ENCODE measurements around the gene TCEA2. TPM values are rescaled to one million over a fixed set of nuclear protein-coding genes. Genes with fewer than 3 reads are reported as not detected.

Gene TCEA2
- polyA plus RNA-seq, 1 donor from 2014 or later, result 87.7 TPM

DNA sequence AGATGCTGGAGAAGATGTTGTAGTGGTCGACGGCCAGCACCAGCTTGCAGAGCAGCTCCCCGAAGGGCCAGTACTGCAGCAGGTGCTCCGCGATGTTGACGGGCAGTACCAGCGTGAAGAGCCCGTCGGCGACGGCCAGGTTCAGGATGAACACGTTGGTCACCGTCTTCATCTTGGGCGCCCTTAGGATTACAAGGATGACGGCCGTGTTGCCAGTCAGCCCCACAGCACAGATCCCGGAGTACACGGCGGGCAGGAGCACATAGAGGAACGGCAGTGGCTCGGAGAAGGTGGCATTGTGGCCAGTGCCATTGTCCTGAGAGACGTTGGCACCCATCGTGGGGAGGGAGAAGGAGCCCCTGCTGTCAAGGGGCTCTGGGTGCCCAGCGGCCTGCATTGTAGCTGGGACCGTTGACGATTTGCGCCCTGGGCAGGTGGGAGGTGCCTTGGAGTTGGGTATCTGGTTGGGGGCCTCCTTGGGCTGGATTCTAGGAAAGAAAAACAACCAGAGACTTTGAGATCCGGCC lies 43.5 kb downstream of the TCEA2 start:
- Histone ChIP-seq H3K9ac (ENCODE audit: low read length) (no peak overlapping the region), H4K20me1 (ENCODE audit: insufficient read depth) (no peaks in the 10 kb centered on the region), H3K27me3 (ENCODE audit: insufficient read depth, low read depth, low read length) (no peaks in the 10 kb centered on the region), H3K9me3 (ENCODE audit: low read length) (no peaks in the 10 kb centered on the region), H3F3A (ENCODE audit: insufficient read depth, low read length, poor library complexity, severe bottlenecking) (no peaks in the 10 kb centered on the region), H3K4me2 (ENCODE audit: low read length) (no peak overlapping the region), H3K36me3 (ENCODE audit: insufficient read depth, low read length) (no peaks in the 10 kb centered on the region), H3K4me3 (ENCODE audit: low read length) (no peak overlapping the region), H3K9me2 (ENCODE audit: insufficient read depth, low read length) (no peaks in the 10 kb centered on the region), H3K27ac (ENCODE audit: low read length) (no peak overlapping the region), H2AFZ (ENCODE audit: low read depth, low read length) (no peak overlapping the region), H3K79me2 (replicated peaks; ENCODE audit: insufficient read depth, low read length) (no peaks in the 10 kb centered on the region)
- no peak for TF ChIP-seq REST (IDR thresholded peaks at IDR 0.05; ENCODE audit: borderline replicate concordance)
- TF ChIP-seq, protein P1, sequence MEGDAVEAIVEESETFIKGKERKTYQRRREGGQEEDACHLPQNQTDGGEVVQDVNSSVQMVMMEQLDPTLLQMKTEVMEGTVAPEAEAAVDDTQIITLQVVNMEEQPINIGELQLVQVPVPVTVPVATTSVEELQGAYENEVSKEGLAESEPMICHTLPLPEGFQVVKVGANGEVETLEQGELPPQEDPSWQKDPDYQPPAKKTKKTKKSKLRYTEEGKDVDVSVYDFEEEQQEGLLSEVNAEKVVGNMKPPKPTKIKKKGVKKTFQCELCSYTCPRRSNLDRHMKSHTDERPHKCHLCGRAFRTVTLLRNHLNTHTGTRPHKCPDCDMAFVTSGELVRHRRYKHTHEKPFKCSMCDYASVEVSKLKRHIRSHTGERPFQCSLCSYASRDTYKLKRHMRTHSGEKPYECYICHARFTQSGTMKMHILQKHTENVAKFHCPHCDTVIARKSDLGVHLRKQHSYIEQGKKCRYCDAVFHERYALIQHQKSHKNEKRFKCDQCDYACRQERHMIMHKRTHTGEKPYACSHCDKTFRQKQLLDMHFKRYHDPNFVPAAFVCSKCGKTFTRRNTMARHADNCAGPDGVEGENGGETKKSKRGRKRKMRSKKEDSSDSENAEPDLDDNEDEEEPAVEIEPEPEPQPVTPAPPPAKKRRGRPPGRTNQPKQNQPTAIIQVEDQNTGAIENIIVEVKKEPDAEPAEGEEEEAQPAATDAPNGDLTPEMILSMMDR (IDR thresholded peaks at IDR 0.05; ENCODE audit: poor library complexity, severe bottlenecking), result no peak
- no peak for TF ChIP-seq EZH2 (IDR thresholded peaks at IDR 0.05; ENCODE audit: borderline replicate concordance, insufficient read depth, low read length, poor library complexity, severe bottlenecking)
- no peak for TF ChIP-seq POLR2AphosphoS5 (IDR thresholded peaks at IDR 0.05)
- TF ChIP-seq MXI1 (conservative IDR thresholded peaks at IDR 0.05; ENCODE audit: poor library complexity, severe bottlenecking), result no peak
- TF ChIP-seq EP300 (conservative IDR thresholded peaks at IDR 0.05; ENCODE audit: poor library complexity, severe bottlenecking), result no peak
- TF ChIP-seq SMC3 (conservative IDR thresholded peaks at IDR 0.05; ENCODE audit: poor library complexity), result no peak
- no peak for TF ChIP-seq RAD21 (conservative IDR thresholded peaks at IDR 0.05)
- no peak for TF ChIP-seq TAF1 (IDR thresholded peaks at IDR 0.05; ENCODE audit: low read depth)

DNA sequence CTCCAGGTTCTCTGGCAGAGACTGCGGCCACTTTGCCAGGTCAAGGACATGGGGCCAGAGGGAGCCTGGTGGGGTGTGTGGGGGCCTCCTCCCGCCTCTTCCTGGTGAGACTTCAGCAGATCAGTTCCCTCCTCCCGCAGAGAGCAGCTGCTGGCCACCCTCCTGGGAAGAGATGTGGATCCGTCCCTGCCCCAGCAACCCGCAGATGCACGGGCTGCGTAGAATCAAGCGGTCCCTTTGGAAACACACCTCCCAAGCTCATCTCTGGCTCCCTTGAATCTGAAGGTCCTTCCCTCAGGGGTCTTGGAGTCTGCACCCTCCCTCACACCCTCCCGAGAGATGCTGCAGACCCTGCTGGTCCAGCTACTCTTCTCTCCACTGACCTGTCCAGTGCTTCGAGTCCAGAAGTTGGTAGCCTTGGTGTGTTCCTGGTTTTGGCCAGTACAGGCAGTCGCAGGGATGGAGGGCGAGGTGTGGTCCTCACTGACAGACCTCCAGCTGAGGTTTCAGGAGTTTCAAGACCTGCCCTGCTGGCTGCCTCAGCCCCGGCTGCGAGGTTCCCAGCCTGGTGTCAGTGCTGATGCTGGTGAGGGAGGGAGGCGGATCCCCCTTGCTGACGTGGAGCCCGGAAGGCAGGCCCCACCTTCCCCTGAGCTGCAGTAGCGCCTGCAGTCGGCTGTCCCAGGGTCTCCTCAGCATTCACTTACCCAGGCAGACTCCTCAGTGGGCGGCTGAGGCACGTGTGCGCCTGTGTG lies 44.2 kb downstream of the TCEA2 start, which contains the start of gene NPBWR2:
Gene NPBWR2 (minus strand): TSS at position 585 of the 755 bp plus-strand sequence. CDS start 734 bp downstream, outside the sequence.
- H3K9me3 ChIP-seq (ENCODE audit: low read length), result no peaks in the 10 kb centered on the region
- no peaks in the 10 kb centered on the region for H3K36me3 ChIP-seq (ENCODE audit: insufficient read depth, low read length)
- no peak within 1 kb of the TSS for H2AFZ ChIP-seq (ENCODE audit: low read depth, low read length)
- no peak within 1 kb of the TSS for H3K4me2 ChIP-seq (ENCODE audit: low read length)
- no peaks in the 10 kb centered on the region for H4K20me1 ChIP-seq (ENCODE audit: insufficient read depth)
- no peak within 1 kb of the TSS for H3K9ac ChIP-seq (ENCODE audit: low read length)
- no peaks in the 10 kb centered on the region for H3K27me3 ChIP-seq (ENCODE audit: insufficient read depth, low read depth, low read length)
- no peaks in the 10 kb centered on the region for H3F3A ChIP-seq (ENCODE audit: insufficient read depth, low read length, poor library complexity, severe bottlenecking)
- H3K79me2 ChIP-seq (replicated peaks; ENCODE audit: insufficient read depth, low read length), result no peaks in the 10 kb centered on the region
- no peak within 1 kb of the TSS for H3K27ac ChIP-seq (ENCODE audit: low read length)
- H3K9me2 ChIP-seq (ENCODE audit: insufficient read depth, low read length), result no peaks in the 10 kb centered on the region
- no peak within 1 kb of the TSS for H3K4me3 ChIP-seq (ENCODE audit: low read length)
- TF ChIP-seq REST (IDR thresholded peaks at IDR 0.05; ENCODE audit: borderline replicate concordance) (no peak), TAF1 (IDR thresholded peaks at IDR 0.05; ENCODE audit: low read depth) (no peak), EP300 (conservative IDR thresholded peaks at IDR 0.05; ENCODE audit: poor library complexity, severe bottlenecking) (no peak), POLR2AphosphoS5 (IDR thresholded peaks at IDR 0.05) (no peak), MXI1 (conservative IDR thresholded peaks at IDR 0.05; ENCODE audit: poor library complexity, severe bottlenecking) (no peak), EZH2 (IDR thresholded peaks at IDR 0.05; ENCODE audit: borderline replicate concordance, insufficient read depth, low read length, poor library complexity, severe bottlenecking) (no peak), RAD21 (conservative IDR thresholded peaks at IDR 0.05) (no peak), SMC3 (conservative IDR thresholded peaks at IDR 0.05; ENCODE audit: poor library complexity) (no peak)
- TF ChIP-seq, protein P1 (IDR thresholded peaks at IDR 0.05; ENCODE audit: poor library complexity, severe bottlenecking), result no peak
